Prostate gland (tissue), 2 donors: ENCODE results near the gene GNA14. TPM values are rescaled to one million over a fixed set of nuclear protein-coding genes. Genes with fewer than 3 reads are reported as not detected.
A peak's percentile ranks its signal among the peaks of the same experiment; 100 is the strongest.

Experiments used
- DNase-seq: peaks from one replicate; pipeline ENCODE4 v3.0.0-alpha.2; 2019; ENCODE audit warnings: low spot score
- H3K27ac ChIP-seq, 2 donors: fragments of 200-600 bp; sonication (generic); 2 replicates each; pipeline ENCODE4 v1.5.1; 2017 to 2019
- H3K27me3 ChIP-seq: fragments of 200-600 bp; sonication (generic); replicated peaks from 2 replicates; pipeline ENCODE4 v1.5.1; 2019; ENCODE audit not compliant: insufficient read depth
- H3K36me3 ChIP-seq, 2 donors: fragments of 200-600 bp; sonication (generic); 1 replicate in 1 of 2; 2 replicates in 1 of 2; pipeline versions ENCODE4 v1.5.1 to v1.8.1; 2017 to 2019
- H3K4me1 ChIP-seq: fragments of 200-600 bp; sonication (generic); replicated peaks from 2 replicates; pipeline ENCODE4 v1.5.1; 2019
- H3K4me3 ChIP-seq, 2 donors: fragments of 200-600 bp; sonication (generic); 2 replicates each; pipeline ENCODE4 v1.5.1; 2017 to 2019
- H3K9me3 ChIP-seq: fragments of 200-600 bp; sonication (generic); 2 replicates; pipeline ENCODE4 v1.5.1; 2017
- POLR2A ChIP-seq: fragments of 450-650 bp; IDR thresholded peaks from one replicate; pipeline ENCODE4 v1.6.1; 2016; ENCODE audit warnings: antibody characterized with exemption, mild to moderate bottlenecking
- POLR2AphosphoS5 ChIP-seq: sonication (generic); formaldehyde crosslinking; IDR thresholded peaks from one replicate; pipeline ENCODE4 v1.6.1; 2017; ENCODE audit warnings: antibody characterized with exemption
- WGBS: methylation state at CpG from one replicate; pipeline ENCODE4 v1.1.5; 2018; 5-methylcytosine and 5-hydroxymethylcytosine counted together
- intact Hi-C: fragments of 100-400 bp; cut with DNase I; formaldehyde crosslinking; loops from one replicate; pipeline ENCODE4 v1.14.2; 2022
- total RNA-seq, 2 donors: library from RNA; depleted of rRNA; stranded (reverse); fragments of >200 nt; gene quantifications; one replicate each; pipeline ENCODE4 v1.1.0, GENCODE V29; 2016
- TF ChIP-seq, protein P1 (sequence below), 4 experiments: fragments of 200-600 bp in 2 of 4; fragments of 450-650 bp in 2 of 4; sonication (generic) in 2 of 4; IDR thresholded peaks; 1 replicate in 3 of 4; 2 replicates in 1 of 4; pipeline ENCODE4 v1.5.1; 2016 to 2019; ENCODE audit warnings: antibody characterized with exemption in 4 of 4, mild to moderate bottlenecking in 2 of 4, moderate library complexity in 2 of 4

The GNA14 gene
- total RNA-seq, 2 donors from 2014 or later = 2.4 to 5.5 TPM

DNA sequence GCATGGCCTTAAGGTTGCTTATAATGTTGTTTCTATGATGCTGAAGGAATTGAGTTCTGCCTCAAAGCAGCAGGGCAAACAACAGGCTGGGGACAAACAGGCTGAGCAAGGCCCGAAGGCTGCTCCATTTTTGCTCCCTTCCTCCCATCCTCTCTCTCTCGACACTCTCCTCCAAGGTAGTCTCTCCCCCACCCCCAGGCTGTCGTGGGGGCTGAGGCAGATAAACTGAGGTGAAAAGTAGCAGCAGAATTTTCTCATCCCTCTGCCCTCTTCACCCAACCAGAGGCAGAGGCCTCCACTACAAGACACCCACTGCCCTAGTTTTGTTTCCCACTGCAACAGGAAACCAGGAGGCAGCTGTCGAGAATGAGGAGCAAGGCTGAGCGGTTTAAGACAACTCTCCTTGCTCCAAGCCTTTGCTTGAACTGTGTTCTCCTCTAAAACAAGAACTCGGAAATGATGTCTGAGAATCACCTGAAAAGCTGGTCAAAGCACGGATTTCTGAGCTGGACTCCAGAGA, 13.5 kb upstream of the GNA14 start:
- no peak for DNase-seq
- no peak overlapping the region for H3K4me3 ChIP-seq
- H3K4me1 ChIP-seq = no peaks in the 10 kb centered on the region
- 90% methylated on average over 7 of the region's 7 CpGs for WGBS
- no peaks in the 10 kb centered on the region for H3K9me3 ChIP-seq
- intact Hi-C loops = loop anchor here (5.0 kb wide), 1 partner anchor 86 kb away; no protein-coding TSS in a partner anchor
- no peak for TF ChIP-seq POLR2AphosphoS5
- no peaks in the 10 kb centered on the region for H3K36me3 ChIP-seq
- no peaks in the 10 kb centered on the region for H3K27me3 ChIP-seq
- no peak overlapping the region for H3K27ac ChIP-seq

DNA sequence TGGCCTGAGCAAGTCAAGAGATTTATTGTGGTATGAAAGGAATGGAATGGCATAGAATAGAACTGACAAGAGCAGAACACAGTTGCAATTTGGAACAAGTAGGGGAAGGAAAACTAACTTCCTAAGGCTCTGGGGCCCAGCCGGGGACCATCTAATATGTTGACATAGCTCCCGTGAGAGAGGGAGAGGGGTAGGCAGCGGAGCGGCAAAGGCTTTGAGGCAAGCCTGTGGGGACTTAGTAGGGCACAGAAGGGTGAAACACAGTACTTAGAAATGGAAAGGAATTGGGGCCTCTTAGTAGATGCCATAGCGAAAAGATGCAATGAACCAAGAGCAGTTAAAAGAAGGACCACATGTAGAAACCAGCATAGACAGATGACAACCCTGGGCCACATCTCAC, 11.8 kb upstream of the GNA14 start:
- Histone ChIP-seq H3K4me3 (no peak overlapping the region), H3K9me3 (no peaks in the 10 kb centered on the region), H3K36me3 (no peaks in the 10 kb centered on the region), H3K4me1 (no peaks in the 10 kb centered on the region), H3K27me3 (no peaks in the 10 kb centered on the region), H3K27ac (no peak overlapping the region)
- 93% methylated on average over 5 of the region's 5 CpGs for WGBS
- no peak for TF ChIP-seq POLR2A
- TF ChIP-seq, protein P1, sequence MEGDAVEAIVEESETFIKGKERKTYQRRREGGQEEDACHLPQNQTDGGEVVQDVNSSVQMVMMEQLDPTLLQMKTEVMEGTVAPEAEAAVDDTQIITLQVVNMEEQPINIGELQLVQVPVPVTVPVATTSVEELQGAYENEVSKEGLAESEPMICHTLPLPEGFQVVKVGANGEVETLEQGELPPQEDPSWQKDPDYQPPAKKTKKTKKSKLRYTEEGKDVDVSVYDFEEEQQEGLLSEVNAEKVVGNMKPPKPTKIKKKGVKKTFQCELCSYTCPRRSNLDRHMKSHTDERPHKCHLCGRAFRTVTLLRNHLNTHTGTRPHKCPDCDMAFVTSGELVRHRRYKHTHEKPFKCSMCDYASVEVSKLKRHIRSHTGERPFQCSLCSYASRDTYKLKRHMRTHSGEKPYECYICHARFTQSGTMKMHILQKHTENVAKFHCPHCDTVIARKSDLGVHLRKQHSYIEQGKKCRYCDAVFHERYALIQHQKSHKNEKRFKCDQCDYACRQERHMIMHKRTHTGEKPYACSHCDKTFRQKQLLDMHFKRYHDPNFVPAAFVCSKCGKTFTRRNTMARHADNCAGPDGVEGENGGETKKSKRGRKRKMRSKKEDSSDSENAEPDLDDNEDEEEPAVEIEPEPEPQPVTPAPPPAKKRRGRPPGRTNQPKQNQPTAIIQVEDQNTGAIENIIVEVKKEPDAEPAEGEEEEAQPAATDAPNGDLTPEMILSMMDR (IDR thresholded peaks at IDR 0.05) = no peak
- TF ChIP-seq POLR2AphosphoS5 = no peak
- intact Hi-C loops = loop anchor here (5.0 kb wide), 1 partner anchor 87 kb away; no protein-coding TSS in a partner anchor
- no peak for DNase-seq

DNA sequence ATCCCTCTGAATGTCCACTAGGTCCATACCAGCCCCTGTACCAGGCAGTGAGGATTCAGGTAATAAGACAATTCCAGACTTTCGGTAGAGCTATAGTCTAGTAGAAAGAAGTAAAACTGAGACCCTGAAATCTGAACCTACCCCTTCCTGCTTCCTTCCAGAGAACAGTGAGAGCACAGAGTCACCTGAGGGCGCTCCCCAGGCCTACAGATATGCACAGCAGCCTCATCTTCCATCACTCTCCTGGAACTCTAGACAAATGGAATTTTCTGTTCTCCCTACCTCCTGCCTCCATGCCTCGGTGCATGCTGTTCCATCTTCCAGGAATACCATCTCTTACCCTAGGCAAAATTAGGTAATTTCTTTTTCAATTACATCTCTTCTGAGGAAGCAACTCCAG, 3.1 kb upstream of the GNA14 start:
- intact Hi-C loops = no loop called here
- no peak for DNase-seq
- H3K4me1 ChIP-seq = peaks cover 6% of the 10 kb centered on the region
- no peak overlapping the region for H3K4me3 ChIP-seq
- H3K9me3 ChIP-seq = no peaks in the 10 kb centered on the region
- H3K27me3 ChIP-seq = no peaks in the 10 kb centered on the region
- WGBS = 94% methylated on average over 3 of the region's 3 CpGs
- H3K27ac ChIP-seq = no peak overlapping the region
- TF ChIP-seq POLR2A = no peak
- TF ChIP-seq, protein P1 (IDR thresholded peaks at IDR 0.05) = no peak
- TF ChIP-seq POLR2AphosphoS5 = no peak
- no peaks in the 10 kb centered on the region for H3K36me3 ChIP-seq

DNA sequence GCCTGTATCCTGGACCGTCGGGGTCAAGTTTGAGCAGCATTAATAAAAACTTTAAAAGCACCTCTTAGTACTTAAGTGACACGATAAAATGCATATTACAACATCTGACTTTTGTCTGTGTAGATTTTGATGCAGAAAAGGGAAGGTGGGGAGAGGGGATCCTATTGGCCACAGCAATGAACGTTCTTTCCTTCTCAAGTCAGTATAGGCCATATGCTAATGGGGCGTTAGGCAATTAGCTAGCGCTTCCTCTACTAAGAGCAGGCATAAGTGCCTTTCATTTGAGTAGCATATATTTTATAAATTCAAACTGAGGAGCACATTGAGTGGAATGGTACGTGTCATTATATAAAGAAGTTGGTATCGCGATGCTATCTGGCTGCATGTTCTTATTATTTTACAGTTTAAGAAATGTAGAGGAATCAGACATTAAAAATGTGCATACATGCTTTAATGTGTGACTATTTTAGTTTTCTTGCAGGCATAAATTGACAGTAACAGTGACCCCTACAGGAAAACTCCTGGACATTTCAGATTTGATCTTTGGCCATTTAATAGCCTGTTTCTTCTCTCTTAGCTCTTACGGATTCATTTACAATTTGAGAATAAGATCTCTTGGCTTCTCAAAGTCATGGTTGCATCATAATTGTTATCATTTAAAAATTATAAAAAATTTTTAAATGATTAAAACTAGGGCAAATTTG, 1.1 kb upstream of the GNA14 start:
- 43% methylated on average over 10 of the region's 10 CpGs for WGBS
- peak overlapping the region; percentile 42 to 47 for H3K4me3 ChIP-seq

More for the DNA sequence above, 1.1 kb upstream of the GNA14 start:
- H3K4me1 ChIP-seq = peaks cover 6% of the 10 kb centered on the region
- no peaks in the 10 kb centered on the region for H3K36me3 ChIP-seq
- H3K27ac ChIP-seq = peak overlapping the region in 1 of 2 donors; percentile 43
- no peaks in the 10 kb centered on the region for H3K27me3 ChIP-seq
- no peaks in the 10 kb centered on the region for H3K9me3 ChIP-seq
- TF ChIP-seq, protein P1 (IDR thresholded peaks at IDR 0.05) = peak in 3 of 4 experiments; percentile 22 to 46 (median 27)
- no peak for TF ChIP-seq POLR2AphosphoS5
- intact Hi-C loops = loop anchor here (2.0 to 10.0 kb wide), 5 partner anchors 106 to 472 kb away; partner anchors contain the start of gene VPS13A
- DNase-seq = no peak
